ENCODE data around the gene DVL1.

GRCh38 chr1:1355416-1355815 lies 6.2 kb upstream of the DVL1 start:
- no peak for TF ChIP-seq EZH2 (IDR thresholded peaks at IDR 0.05; ENCODE audit: insufficient read depth, poor library complexity, severe bottlenecking)
- TF ChIP-seq EZH2phosphoT487 (IDR thresholded peaks at IDR 0.05; ENCODE audit: insufficient read depth, low read depth) = no peak
